ENCODE data around the gene ADGB. TPM values are rescaled to one million over a fixed set of nuclear protein-coding genes. Genes with fewer than 3 reads are reported as not detected.

Gene ADGB
- total RNA-seq, 1 experiment from 2014 or later: not detected

GRCh38 chr6:146709036-146709622 lies 110.4 kb downstream of the ADGB start:
- no peaks in the 10 kb centered on the region for H4K20me1 ChIP-seq (ENCODE audit: insufficient read depth)
- no peak overlapping the region for H2AFZ ChIP-seq (ENCODE audit: low read depth, low read length, poor library complexity, severe bottlenecking)
- intact Hi-C loops (cut with micrococcal nuclease): no loop called here
- no peak overlapping the region for H3K4me3 ChIP-seq (replicated peaks in 1 of 2; ENCODE audit: low read depth in 1 of 2, low read length in 2 of 2)
- POLR2A ChIA-PET: no interaction called here
- RAD21 ChIA-PET (ENCODE audit: low non-redundant PET in 1 of 2, low total read pairs in 2 of 2, uncharacterized antibody in 2 of 2, unreplicated experiment in 2 of 2): no interaction called here
- no peaks in the 10 kb centered on the region for H3K9me3 ChIP-seq (ENCODE audit: control insufficient read depth in 1 of 2, insufficient read depth in 1 of 2, low read depth in 1 of 2, low read length in 2 of 2)
- no TSS peak for BruUV-seq (replicated peaks)
- TF ChIP-seq FOSL1 (IDR thresholded peaks at IDR 0.05; ENCODE audit: low read depth) (no peak), YY1 (IDR thresholded peaks at IDR 0.05; ENCODE audit: extremely low read depth, insufficient replicate concordance, low read depth, low read length) (no peak), POLR2A (IDR thresholded peaks at IDR 0.05; ENCODE audit: borderline replicate concordance, extremely low read depth, insufficient read depth, insufficient read length) (no peak), EZH2phosphoT487 (IDR thresholded peaks at IDR 0.05; ENCODE audit: borderline replicate concordance) (no peak), RAD21 (IDR thresholded peaks at IDR 0.05; ENCODE audit: low read depth) (no peak), CTCF (IDR thresholded peaks at IDR 0.05 in 2 of 3, conservative IDR thresholded peaks at IDR 0.05 in 1 of 3; ENCODE audit: borderline replicate concordance in 1 of 3, insufficient read depth in 1 of 3, low read depth in 2 of 3, low read length in 2 of 3) (no peak), POLR2AphosphoS5 (IDR thresholded peaks at IDR 0.05; ENCODE audit: low read depth, low read length) (no peak), EGR1 (IDR thresholded peaks at IDR 0.05; ENCODE audit: low read depth) (no peak), SP1 (IDR thresholded peaks at IDR 0.05; ENCODE audit: low read depth) (no peak)
- no peak overlapping the region for H3K27ac ChIP-seq (ENCODE audit: low read depth, low read length)
- no peak for DNase-seq (ENCODE audit: low read depth, low spot score)
- CTCF ChIA-PET: no interaction called here
- H3K9me2 ChIP-seq (ENCODE audit: insufficient read depth): no peaks in the 10 kb centered on the region; the same call in 1 of the 2 replicates
- no peaks in the 10 kb centered on the region for H3K36me3 ChIP-seq (ENCODE audit: control insufficient read depth in 1 of 2, insufficient read depth in 2 of 2, low read length in 2 of 2)
- H3K27me3 ChIP-seq (ENCODE audit: insufficient read depth, low read length): no peaks in the 10 kb centered on the region
- H3K4me1 ChIP-seq (ENCODE audit: control insufficient read depth in 1 of 2, insufficient read depth in 2 of 2, low read length in 2 of 2): no peaks in the 10 kb centered on the region
- no peak overlapping the region for H3K9ac ChIP-seq (ENCODE audit: low read length)
- H3K4me2 ChIP-seq (ENCODE audit: low read length): no peak overlapping the region
- no peaks in the 10 kb centered on the region for H3K79me2 ChIP-seq (ENCODE audit: insufficient read depth, low read length)
- no peak for ATAC-seq

All from HCT116 (cell line).